HS-5 (cell line): Measurements from ENCODE around the gene OSBP2.
A peak's percentile ranks its signal among the peaks of the same experiment; 100 is the strongest.

Source experiments
- DNase-seq: peaks from one replicate; pipeline ENCODE4 v3.0.0-alpha.2; 2012; ENCODE audit warnings: low read depth

The OSBP2 gene

DNA sequence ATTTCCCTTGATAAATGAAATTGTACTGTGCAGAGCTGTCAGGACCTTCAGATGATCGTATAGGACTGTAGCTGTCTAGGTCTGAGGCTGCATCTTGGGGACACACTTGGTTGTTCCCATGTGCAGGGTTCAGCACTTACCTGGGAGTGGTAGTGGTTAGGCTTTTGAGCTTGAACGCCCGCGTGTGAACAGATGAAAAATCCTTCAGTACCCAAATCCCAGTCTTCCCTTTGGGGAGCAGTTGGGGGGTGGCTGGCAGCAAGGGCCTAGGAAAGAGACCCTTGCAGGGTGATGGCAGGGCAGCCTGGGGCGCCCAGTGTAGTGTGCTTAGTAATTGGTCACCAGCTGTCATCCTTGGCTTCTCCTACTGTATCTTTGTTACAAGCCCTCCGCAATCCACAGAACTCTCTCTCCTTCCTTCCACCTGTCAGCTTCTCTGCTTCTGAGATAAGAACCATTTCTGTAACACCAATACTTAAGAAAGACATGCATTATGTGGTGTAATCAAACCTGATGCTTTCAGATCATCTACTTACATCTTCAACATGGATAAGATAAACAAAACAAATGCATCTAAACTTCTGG, 209.3 kb downstream of the OSBP2 start:
- no peak for DNase-seq

DNA sequence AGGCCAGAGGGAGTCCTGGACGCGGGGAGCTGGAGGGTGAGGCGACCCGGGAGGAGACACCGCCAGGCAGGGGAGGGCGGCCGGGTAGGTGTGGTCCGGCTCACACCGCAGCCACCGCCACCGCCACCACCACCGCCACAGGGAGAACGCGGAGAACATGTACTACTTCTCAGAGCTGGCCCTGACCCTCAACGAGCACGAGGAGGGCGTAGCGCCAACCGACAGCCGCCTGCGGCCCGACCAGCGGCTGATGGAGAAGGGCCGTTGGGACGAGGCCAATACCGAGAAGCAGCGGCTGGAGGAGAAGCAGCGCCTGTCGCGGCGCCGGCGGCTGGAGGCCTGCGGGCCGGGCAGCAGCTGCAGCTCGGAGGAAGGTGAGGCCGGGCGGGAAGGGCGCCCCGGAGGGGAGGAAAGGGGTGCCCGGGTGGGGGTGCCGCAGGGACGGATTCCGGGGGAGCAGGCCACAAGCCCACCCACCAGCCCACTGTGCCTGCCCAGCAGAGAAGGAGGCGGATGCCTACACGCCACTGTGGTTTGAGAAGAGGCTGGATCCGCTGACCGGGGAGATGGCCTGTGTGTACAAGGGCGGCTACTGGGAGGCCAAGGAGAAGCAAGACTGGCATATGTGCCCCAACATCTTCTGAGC, 211.1 kb downstream of the OSBP2 start:
- no peak for DNase-seq

GRCh38 chr22:30906411-30906810, 211.7 kb downstream of the OSBP2 start:
- no peak for DNase-seq

GRCh38 chr22:30906946-30907345, 212.3 kb downstream of the OSBP2 start:
- DNase-seq = no peak

GRCh38 chr22:30908051-30908461, 213.4 kb downstream of the OSBP2 start:
- no peak for DNase-seq

DNA sequence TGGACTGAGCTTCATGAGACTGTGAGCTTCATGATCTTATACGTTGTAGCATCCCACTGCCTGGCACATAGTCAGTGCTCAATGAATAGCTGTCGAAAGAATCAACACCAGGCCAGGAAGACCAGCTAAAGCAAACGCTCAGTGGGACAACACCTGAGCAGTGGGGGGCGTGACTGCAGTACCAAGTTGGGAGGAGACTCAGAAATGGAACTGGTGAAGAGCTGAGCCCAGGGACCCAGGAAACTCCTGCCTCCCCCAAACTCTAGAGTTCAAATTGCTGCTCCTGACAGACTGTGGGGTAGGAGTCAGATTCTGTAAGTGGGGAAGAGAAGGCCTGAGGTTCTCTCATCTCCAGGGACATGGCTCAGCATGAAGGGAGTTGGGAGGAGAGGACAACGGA, 214.6 kb downstream of the OSBP2 start:
- DNase-seq = no peak

- no peak for DNase-seq
Observed at GRCh38 chr22:30910358-30910757, 215.7 kb downstream of the OSBP2 start.

DNA sequence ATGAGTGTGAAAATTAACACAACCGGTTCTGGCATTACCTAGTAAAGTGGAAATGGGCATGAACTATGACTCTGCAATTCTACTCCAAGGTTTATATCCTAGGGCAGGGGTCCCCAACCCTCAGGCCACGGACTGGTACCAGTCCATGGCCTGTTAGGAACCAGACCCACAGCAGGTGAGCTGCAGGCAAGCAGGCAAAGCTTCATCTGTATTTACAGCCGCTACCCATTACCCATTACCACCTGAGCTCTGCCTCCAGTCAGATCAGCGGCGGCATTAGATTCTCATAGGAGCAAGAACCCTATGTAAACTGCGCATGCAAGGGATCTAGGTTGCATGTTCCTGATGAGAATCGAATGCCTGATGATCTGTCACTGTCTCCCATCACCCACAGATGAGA, 224.1 kb downstream of the OSBP2 start:
- DNase-seq = no peak

GRCh38 chr22:30919973-30920372, 225.3 kb downstream of the OSBP2 start:
- DNase-seq = no peak

- peak; percentile 23 for DNase-seq
Observed at GRCh38 chr22:30920407-30920806, 225.7 kb downstream of the OSBP2 start.

DNA sequence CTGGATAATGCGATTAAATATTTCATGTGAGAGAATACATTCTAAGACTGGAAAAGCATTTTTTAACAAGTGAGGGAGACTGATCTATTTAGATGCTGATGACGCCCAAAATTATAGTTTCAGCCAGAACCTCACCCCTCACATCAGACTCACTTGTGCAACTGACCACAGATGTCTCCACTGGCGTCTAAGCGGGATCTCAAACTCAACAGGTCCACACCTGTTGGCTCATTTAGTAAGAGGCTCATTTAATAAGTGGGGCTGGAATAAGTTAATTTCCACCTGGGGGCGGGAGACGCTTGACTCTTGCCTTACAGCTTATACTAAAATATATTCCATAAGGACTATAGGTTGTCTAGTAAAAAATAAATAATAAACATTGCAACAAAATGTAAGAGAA, 226.4 kb downstream of the OSBP2 start:
- no peak for DNase-seq

GRCh38 chr22:30922151-30922611, 227.5 kb downstream of the OSBP2 start:
- DNase-seq = no peak

GRCh38 chr22:30923168-30923900, 228.7 kb downstream of the OSBP2 start:
- no peak for DNase-seq

- no peak for DNase-seq
Observed at GRCh38 chr22:30925667-30926066, 231.0 kb downstream of the OSBP2 start.

DNA sequence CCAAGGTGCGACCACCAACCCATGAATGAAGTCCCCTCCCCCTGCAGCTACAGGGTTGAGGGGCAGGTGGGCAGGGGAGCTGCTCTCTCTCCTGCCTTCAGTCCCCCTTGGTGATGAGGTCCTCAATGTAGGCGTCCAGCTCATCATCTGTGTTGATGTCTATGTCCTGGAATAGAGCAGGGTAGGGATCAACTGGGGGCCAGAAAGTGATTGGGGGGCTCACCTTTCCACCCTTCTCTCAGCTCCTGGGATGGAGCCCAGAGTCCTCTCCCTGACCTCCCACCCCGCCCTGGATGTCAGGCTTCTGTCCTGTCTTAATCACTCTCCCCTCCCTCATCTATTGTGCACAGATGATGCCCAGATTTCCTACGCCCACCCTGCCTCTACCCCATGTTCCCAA, 232.0 kb downstream of the OSBP2 start:
- DNase-seq = no peak

GRCh38 chr22:30927806-30928205, 233.1 kb downstream of the OSBP2 start:
- no peak for DNase-seq

DNA sequence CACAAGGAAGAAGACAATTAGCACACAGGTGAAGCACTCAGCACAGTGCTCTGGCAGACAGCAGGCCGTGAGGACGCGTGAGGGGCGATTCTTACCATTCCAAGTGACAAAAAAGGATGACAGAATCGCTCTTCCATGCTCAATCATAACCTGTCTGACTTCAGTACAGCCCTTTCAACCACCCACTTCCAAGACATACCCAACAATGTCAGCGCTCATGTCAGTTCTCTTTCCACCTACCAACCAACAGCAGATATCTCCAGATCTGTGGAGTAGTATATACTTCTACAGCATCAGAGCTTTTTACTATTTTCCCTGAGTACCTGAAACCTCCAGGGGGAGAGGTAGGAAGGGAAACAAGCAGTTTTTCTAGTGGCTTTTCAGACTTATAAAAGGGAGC, 233.7 kb downstream of the OSBP2 start:
- DNase-seq = no peak

- DNase-seq = no peak
Observed at GRCh38 chr22:30930228-30930627, 235.6 kb downstream of the OSBP2 start.

- DNase-seq = no peak
Observed at GRCh38 chr22:30931541-30932300, 237.0 kb downstream of the OSBP2 start.

DNA sequence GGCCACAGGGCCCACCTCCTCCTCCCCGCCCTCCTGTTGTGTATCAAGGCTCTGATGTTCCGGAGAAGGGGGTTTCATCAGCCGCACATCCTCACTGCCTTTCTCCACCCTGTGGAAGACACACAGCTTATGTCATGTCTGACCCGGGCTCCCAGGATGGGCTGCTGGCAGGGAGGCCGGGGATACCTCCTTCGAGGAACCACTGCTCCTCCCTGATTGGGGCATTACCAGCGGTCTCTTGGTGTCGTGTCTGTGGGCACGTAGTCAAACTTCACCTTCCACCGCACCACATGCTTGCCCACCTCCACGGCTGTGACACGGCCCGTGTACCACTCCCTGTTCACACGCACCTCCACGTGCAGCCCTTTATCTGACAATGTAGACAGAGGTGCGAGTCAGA, 238.0 kb downstream of the OSBP2 start:
- DNase-seq = no peak

- no peak for DNase-seq
Observed at GRCh38 chr22:30933457-30933856, 238.8 kb downstream of the OSBP2 start.

GRCh38 chr22:30934053-30934452, 239.4 kb downstream of the OSBP2 start:
- DNase-seq = no peak
